AG09309 (cell line): ENCODE data around the gene CHD9.

Source experiments
- DNase-seq: peaks from one replicate; pipeline ENCODE4 v3.0.0-alpha.2; 2010; ENCODE audit warnings: low read depth
- H3K4me3 ChIP-seq: 2 replicates; pipeline ENCODE4 v1.5.1; 2011; ENCODE audit warnings: mild to moderate bottlenecking, low read depth, low read length, moderate library complexity; ENCODE audit not compliant: control insufficient read depth
- TF ChIP-seq, protein P1 (sequence below): IDR thresholded peaks from 2 replicates; pipeline ENCODE4 v1.5.1; 2011; ENCODE audit warnings: mild to moderate bottlenecking, low read depth, low read length, inconsistent platforms; ENCODE audit not compliant: insufficient read depth, control insufficient read depth; ENCODE audit errors: missing control alignments

Gene CHD9

DNA sequence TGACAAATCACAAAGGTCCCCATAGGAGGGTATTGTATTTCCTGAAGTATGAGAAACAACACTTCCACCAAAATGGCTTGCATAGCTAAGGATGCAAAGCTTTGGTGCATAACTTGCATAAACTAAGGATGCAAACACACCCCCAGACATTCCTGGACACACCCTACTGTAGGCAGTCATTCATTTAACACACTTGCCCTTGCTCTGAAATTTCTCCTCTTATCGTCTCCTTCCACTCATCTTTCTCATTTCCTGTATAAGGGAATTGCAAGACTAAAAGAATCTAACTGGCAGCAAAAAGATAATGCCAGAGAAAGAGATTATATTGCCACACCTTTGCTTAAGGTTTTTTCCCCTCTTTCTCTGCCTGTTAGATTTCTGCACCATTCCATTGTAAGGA, 28.3 kb downstream of the CHD9 start:
- no peak for DNase-seq
- TF ChIP-seq, protein P1, sequence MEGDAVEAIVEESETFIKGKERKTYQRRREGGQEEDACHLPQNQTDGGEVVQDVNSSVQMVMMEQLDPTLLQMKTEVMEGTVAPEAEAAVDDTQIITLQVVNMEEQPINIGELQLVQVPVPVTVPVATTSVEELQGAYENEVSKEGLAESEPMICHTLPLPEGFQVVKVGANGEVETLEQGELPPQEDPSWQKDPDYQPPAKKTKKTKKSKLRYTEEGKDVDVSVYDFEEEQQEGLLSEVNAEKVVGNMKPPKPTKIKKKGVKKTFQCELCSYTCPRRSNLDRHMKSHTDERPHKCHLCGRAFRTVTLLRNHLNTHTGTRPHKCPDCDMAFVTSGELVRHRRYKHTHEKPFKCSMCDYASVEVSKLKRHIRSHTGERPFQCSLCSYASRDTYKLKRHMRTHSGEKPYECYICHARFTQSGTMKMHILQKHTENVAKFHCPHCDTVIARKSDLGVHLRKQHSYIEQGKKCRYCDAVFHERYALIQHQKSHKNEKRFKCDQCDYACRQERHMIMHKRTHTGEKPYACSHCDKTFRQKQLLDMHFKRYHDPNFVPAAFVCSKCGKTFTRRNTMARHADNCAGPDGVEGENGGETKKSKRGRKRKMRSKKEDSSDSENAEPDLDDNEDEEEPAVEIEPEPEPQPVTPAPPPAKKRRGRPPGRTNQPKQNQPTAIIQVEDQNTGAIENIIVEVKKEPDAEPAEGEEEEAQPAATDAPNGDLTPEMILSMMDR: no peak
- H3K4me3 ChIP-seq: no peak overlapping the region

DNA sequence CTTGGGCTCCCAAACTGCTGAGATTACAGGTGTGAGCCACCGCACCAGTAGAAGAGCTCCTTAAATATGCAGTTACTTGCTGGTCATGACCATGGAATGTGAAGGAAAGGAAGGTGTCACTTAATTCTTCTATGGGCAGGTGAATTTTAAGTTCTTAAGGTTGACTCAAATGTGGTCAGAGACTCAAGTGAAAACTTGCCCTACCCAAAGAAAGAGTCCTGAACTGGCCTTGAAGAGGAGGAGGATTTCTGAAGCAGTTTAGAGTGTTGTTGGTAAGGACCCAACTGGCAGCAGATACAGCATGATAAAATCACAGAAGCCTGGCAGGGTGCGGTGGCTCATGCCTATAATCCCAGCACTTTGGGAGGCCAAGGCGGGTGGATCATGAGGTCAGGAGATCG, 29.4 kb downstream of the CHD9 start:
- no peak overlapping the region for H3K4me3 ChIP-seq
- TF ChIP-seq, protein P1: no peak
- no peak for DNase-seq

DNA sequence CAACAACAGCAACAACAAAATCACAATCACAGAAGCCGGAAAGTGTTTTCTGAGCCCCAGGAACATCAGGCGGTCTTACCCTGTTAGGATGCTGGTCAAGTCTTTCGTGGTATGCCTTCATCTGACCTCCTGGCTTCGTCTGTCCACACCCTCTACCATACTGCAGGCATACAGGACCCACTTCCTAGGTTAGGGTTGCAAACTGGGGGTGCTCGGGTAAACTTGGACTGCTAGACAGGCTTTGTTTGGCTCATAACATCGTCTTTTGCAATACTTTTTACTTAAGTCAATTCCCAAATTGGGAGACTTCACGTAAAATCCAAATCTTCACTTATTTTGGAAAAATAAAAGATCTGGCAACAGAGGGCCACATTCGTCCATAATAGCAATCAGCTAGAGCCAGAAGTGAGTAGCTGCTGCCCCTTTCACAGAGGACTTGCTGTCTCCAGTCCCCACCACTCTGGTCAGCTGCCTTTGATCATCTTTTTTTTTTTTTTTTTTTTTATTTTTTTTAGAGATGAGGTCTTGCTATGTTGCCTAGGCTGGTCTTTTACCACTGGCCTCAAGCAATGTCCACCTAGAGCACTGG, 30.0 kb downstream of the CHD9 start:
- TF ChIP-seq, protein P1: no peak
- no peak for DNase-seq
- H3K4me3 ChIP-seq: no peak overlapping the region

DNA sequence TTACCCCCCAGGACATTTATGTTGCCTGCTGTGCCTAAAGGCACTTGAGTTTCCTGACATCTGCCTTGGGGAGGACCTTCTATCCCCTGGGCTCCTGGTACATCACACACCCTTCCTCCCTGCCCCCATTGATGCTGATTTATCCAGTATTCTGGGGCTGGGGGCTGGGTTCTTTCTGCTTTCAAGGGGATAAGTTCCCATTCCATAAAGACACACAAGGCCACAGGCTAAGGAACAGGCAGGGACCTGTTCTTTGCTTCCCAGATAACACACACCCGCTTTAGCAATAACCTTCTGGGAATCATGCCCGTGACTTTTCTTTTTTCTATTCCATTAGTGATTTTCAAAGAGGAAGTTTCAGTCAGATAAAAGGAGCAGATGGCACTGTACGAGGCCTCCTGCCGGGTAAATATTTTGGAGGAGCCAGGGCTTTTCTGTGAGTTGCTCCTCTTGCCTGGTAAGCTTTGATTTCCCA, 30.6 kb downstream of the CHD9 start:
- H3K4me3 ChIP-seq: no peak overlapping the region
- TF ChIP-seq, protein P1: no peak
- DNase-seq: no peak

DNA sequence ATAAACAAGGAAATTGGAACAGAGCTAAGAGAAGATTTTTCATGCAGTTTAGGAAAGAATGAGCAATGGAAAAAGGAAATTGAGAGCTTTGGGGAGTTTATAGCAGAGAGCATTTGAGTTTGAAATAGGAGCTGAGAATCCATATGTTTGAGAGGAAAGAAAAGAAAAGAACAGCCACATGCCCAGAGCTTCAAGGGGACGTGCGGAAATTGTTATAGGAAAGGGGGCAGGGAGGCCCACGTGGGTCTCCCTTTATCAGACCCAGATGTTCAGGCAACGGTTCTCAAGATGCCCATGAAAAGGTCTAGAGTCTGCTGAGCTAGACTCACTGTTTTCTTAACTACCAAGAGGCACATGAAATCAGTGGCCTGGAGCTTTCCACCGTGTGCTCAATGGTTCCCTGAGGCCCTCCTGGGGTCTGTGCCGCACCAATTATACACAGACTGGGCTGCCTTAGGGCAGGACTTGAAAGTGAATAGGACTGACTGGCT, 31.2 kb downstream of the CHD9 start:
- TF ChIP-seq, protein P1: no peak
- no peak overlapping the region for H3K4me3 ChIP-seq
- no peak for DNase-seq

DNA sequence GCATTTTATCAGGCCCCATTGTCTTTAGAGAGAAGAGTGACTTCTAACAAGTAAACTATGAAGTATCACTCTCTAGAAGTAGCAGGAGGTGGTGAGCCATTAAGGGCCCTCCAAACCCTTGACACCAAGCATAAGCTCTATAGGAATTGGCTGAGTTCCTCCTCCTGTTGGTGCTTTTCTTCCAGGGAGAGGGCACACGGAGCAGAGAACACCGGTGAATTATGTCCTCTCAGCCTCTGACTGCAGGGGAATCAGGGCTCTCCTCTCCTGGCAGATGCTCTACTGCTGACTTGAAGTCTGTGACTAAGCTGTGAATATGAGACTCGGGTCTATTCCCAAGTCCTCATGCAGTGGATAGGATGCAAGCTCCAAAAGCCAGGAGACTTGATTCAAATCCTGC, 32.3 kb downstream of the CHD9 start:
- H3K4me3 ChIP-seq: no peak overlapping the region
- TF ChIP-seq, protein P1: no peak
- no peak for DNase-seq
